ENCODE measurements around the gene DDX1. TPM values are rescaled to one million over a fixed set of nuclear protein-coding genes. Genes with fewer than 3 reads are reported as not detected.

DDX1 gene
- polyA plus RNA-seq, 1 donor (not counting 4 experiments of a cell fraction or from before 2014, with no cell fraction given) = 140 TPM

GRCh38 chr2:15584767-15585469, 6.8 kb upstream of the DDX1 start:
- FAIRE-seq = no peak
- Histone ChIP-seq H3K9ac (ENCODE audit: control insufficient read depth, extremely low read depth, insufficient read depth, low read length) (no peak overlapping the region), H3K27me3 (ENCODE audit: control insufficient read depth, extremely low read depth, insufficient read depth, low read length) (no peaks in the 10 kb centered on the region), H3K9me3 (ENCODE audit: control insufficient read depth, low read depth, low read length) (no peaks in the 10 kb centered on the region), H3K79me2 (ENCODE audit: control insufficient read depth, insufficient read depth, low read length) (no peaks in the 10 kb centered on the region), H3K9me1 (ENCODE audit: control insufficient read depth, extremely low read depth, insufficient read depth, low read length) (no peaks in the 10 kb centered on the region), H3K36me3 (ENCODE audit: control insufficient read depth in 2 of 2, extremely low read depth in 1 of 2, insufficient read depth in 2 of 2, low read length in 2 of 2) (no peaks in the 10 kb centered on the region), H4K20me1 (ENCODE audit: control insufficient read depth, extremely low read depth, insufficient read depth, low read length) (no peaks in the 10 kb centered on the region), H3K27ac (ENCODE audit: control insufficient read depth, insufficient read depth, low read length) (no peak overlapping the region), H3K4me3 (ENCODE audit: control insufficient read depth in 2 of 3, extremely low read depth in 1 of 3, insufficient read depth in 2 of 3, low read depth in 1 of 3, low read length in 3 of 3) (no peak overlapping the region), H2AFZ (ENCODE audit: control insufficient read depth, low read length) (no peak overlapping the region), H3K4me1 (ENCODE audit: control insufficient read depth, extremely low read depth, insufficient read depth, low read length) (no peaks in the 10 kb centered on the region), H3K4me2 (ENCODE audit: control insufficient read depth, extremely low read depth, insufficient read depth, low read depth, low read length) (no peak overlapping the region)
- no peak for DNase-seq (ENCODE audit: low read depth, low spot score)
- dilution Hi-C loops (cut with MboI; ENCODE audit: extremely low pct_ligation_motif_present, low sequenced_read_pairs) = no loop called here
- no peak for TF ChIP-seq CTCF (optimal IDR thresholded peaks at IDR 0.05 in 1 of 3, IDR thresholded peaks at IDR 0.05 in 1 of 3, conservative IDR thresholded peaks at IDR 0.05 in 1 of 3; ENCODE audit: extremely low read depth in 1 of 3, insufficient read depth in 2 of 3, low read length in 3 of 3)

- no peaks in the 10 kb centered on the region for H3K27me3 ChIP-seq (ENCODE audit: control insufficient read depth, extremely low read depth, insufficient read depth, low read length)
- no peaks in the 10 kb centered on the region for H3K36me3 ChIP-seq (ENCODE audit: control insufficient read depth in 2 of 2, extremely low read depth in 1 of 2, insufficient read depth in 2 of 2, low read length in 2 of 2)
- H3K79me2 ChIP-seq (ENCODE audit: control insufficient read depth, insufficient read depth, low read length) = peaks cover 20% of the 10 kb centered on the region
- H3K9ac ChIP-seq (ENCODE audit: control insufficient read depth, extremely low read depth, insufficient read depth, low read length) = no peak overlapping the region
- peak; percentile 59 to 69 (median 59) for TF ChIP-seq CTCF (optimal IDR thresholded peaks at IDR 0.05 in 1 of 3, IDR thresholded peaks at IDR 0.05 in 1 of 3, conservative IDR thresholded peaks at IDR 0.05 in 1 of 3; ENCODE audit: extremely low read depth in 1 of 3, insufficient read depth in 2 of 3, low read length in 3 of 3)
- no peak for TF ChIP-seq EZH2 (IDR thresholded peaks at IDR 0.05; ENCODE audit: low read length)
- H3K9me3 ChIP-seq (ENCODE audit: control insufficient read depth, low read depth, low read length) = no peaks in the 10 kb centered on the region
- H4K20me1 ChIP-seq (ENCODE audit: control insufficient read depth, extremely low read depth, insufficient read depth, low read length) = no peaks in the 10 kb centered on the region
- H3K4me1 ChIP-seq (ENCODE audit: control insufficient read depth, extremely low read depth, insufficient read depth, low read length) = peaks cover 9% of the 10 kb centered on the region
- no peaks in the 10 kb centered on the region for H3K9me1 ChIP-seq (ENCODE audit: control insufficient read depth, extremely low read depth, insufficient read depth, low read length)
- peak; percentile 5 for FAIRE-seq
- DNase-seq (ENCODE audit: low read depth, low spot score) = no peak
- H2AFZ ChIP-seq (ENCODE audit: control insufficient read depth, low read length) = no peak overlapping the region
- dilution Hi-C loops (cut with MboI; ENCODE audit: extremely low pct_ligation_motif_present, low sequenced_read_pairs) = no loop called here
- no peak overlapping the region for H3K27ac ChIP-seq (ENCODE audit: control insufficient read depth, insufficient read depth, low read length)
- H3K4me2 ChIP-seq (ENCODE audit: control insufficient read depth, extremely low read depth, insufficient read depth, low read depth, low read length) = no peak overlapping the region
- H3K4me3 ChIP-seq (ENCODE audit: control insufficient read depth in 2 of 3, extremely low read depth in 1 of 3, insufficient read depth in 2 of 3, low read depth in 1 of 3, low read length in 3 of 3) = no peak overlapping the region
Measured at GRCh38 chr2:15588329-15588919, 3.2 kb upstream of the DDX1 start.

All from keratinocyte (primary cell).